Measurements from ENCODE around the gene OR6S1.
A peak's percentile ranks its signal among the peaks of the same experiment; 100 is the strongest.

DNA sequence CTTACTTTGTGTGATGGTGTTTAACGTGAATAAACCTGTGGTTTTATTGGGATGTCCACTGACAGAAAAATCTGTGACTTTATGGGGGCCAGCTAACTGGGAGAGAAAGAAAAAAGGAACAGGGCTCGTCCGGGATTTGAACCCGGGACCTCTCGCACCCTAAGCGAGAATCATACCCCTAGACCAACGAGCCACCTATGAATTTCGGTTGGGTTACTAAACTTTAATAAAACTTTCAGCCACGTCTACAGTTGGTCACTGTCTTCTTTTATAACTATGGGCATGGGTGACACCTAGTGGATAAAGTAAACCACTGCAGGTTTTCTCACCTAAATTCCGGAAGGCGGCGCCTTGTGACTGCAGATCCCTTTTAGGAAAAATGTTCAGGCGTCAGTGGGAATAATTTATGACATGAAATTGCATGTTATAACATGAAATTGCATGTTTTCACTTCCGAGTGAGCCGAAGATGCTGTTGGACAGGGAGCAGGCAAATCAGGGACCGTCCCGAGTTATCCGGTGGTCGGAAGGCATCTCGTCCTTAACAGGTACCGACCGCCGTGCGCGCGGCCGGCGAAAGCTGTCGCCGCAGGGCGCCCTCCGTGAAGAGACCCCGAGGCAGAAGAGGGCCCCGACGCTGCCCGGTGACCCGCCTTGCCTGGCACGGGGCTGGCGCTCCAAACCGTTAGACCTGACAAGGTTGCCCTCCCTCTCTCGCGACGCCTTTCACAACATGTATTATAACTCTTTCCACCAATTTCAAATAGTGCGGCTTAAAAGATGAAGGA lies 32.1 kb downstream of the OR6S1 start:
- TF ChIP-seq, protein P1, sequence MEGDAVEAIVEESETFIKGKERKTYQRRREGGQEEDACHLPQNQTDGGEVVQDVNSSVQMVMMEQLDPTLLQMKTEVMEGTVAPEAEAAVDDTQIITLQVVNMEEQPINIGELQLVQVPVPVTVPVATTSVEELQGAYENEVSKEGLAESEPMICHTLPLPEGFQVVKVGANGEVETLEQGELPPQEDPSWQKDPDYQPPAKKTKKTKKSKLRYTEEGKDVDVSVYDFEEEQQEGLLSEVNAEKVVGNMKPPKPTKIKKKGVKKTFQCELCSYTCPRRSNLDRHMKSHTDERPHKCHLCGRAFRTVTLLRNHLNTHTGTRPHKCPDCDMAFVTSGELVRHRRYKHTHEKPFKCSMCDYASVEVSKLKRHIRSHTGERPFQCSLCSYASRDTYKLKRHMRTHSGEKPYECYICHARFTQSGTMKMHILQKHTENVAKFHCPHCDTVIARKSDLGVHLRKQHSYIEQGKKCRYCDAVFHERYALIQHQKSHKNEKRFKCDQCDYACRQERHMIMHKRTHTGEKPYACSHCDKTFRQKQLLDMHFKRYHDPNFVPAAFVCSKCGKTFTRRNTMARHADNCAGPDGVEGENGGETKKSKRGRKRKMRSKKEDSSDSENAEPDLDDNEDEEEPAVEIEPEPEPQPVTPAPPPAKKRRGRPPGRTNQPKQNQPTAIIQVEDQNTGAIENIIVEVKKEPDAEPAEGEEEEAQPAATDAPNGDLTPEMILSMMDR (IDR thresholded peaks at IDR 0.05), result peak; percentile 93
- TF ChIP-seq ZFX (IDR thresholded peaks at IDR 0.05; ENCODE audit: borderline replicate concordance), result no peak

All from 22Rv1 (cell line).